GM19324 (cell line): Measurements from ENCODE around the gene SPC24.
"Not testable (repeated sequence)": the region's sequence is repeated elsewhere in the genome, so short reads cannot be mapped to it uniquely, and the experiment has no call there.

ENCODE experiments used
- ATAC-seq: cut with Tn5 transposase; IDR thresholded peaks from one replicate; pipeline ENCODE4 v1.9.1; 2021; ENCODE audit warnings: mild to moderate bottlenecking, moderate library complexity; ENCODE audit not compliant: unreplicated experiment, low FRiP score

Gene SPC24

DNA sequence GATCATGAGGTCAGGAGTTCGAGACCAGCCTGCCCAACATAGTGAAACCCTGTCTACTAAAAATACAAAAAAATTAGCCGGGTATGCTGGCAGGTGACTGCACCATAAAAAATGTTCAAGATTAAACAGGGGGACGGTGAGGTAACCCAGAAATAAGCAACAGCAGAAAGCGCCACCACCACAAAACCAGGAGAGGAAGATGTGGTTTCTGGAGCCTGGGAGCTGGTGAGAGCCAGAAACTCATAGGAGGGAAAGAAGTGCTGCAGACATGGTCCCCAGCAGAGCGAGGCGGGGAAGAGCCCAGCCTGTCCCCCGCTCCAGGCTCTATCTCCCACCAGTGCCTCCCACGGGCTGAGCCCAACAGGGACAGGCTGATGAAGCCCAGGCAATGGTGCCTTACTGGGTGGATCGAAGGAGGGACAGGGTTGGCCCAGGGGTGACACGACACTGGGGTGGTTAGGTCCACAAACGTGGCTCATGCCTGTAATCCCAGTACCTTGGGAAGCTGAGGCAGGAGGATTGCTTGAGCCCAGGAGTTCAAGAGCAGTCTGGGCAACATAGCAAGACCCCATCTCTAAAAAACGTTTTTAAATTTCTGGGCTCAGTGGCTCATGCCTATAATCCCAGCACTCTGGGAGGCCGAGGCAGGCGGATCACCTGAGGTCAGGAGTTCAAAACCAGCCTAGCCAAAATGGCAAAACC is 19.0 kb downstream of the SPC24 start:
- no peak for ATAC-seq

DNA sequence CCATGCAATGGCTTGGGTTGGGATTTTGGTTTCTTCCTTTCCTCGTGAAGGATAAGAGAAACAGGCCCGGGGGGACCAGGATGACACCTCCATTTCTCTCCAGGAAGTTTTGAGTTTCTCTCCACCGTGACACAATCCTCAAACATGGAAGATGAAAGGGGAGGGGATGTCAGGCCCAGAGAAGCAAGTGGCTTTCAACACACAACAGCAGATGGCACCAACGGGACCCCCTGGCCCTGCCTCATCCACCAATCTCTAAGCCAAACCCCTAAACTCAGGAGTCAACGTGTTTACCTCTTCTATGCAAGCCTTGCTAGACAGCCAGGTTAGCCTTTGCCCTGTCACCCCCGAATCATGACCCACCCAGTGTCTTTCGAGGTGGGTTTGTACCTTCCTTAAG is 24.1 kb downstream of the SPC24 start:
- ATAC-seq = no peak

DNA sequence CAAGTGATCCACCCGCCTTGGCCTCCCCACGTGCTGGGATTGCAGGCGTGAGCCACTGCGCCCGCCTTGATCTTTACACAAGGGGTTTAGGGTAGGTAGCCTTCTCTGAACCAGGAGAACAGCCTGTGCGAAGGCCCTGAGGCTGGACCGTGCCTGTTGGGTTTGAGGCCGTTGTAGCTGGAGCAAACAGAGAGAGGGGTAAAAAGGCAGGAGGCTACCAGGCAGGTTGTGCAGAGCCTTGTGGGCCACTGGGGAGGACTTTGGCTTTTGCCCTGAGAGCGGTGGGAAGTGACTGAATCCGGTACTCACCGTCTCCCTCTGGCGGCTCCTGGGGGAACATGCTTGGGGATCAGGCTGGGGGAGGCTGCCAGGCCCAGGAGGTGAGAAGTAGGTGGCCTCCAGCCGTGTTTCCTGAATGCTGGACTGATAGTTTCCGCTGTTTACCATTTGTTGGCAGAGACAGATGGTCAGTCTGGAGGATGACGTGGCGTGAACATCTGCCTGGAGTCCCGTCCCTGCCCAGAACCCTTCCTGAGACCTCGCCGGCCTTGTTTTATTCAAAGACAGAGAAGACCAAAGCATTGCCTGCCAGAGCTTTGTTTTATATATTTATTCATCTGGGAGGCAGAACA is 24.6 kb downstream of the SPC24 start:
- no peak for ATAC-seq

DNA sequence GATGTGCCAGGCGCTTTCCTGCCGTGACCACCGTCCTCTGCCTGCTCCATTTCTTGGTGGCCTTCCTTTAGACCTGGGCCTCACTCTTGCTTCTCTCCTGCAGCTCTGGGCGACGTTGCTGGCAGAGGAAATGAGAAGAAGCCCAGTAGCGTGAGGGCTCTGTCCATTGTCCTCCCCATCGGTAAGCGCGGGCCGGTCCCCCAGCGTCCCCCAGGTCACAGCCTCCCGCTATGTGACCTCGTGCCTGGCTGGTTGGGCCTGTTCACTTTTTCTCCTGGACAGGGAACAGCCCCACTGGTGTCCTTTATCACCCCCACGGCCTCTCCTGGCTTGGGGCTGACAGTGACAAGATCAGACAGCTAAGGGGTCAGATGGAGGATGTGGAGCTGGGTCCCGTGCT is 27.7 kb downstream of the SPC24 start:
- ATAC-seq = no peak

DNA sequence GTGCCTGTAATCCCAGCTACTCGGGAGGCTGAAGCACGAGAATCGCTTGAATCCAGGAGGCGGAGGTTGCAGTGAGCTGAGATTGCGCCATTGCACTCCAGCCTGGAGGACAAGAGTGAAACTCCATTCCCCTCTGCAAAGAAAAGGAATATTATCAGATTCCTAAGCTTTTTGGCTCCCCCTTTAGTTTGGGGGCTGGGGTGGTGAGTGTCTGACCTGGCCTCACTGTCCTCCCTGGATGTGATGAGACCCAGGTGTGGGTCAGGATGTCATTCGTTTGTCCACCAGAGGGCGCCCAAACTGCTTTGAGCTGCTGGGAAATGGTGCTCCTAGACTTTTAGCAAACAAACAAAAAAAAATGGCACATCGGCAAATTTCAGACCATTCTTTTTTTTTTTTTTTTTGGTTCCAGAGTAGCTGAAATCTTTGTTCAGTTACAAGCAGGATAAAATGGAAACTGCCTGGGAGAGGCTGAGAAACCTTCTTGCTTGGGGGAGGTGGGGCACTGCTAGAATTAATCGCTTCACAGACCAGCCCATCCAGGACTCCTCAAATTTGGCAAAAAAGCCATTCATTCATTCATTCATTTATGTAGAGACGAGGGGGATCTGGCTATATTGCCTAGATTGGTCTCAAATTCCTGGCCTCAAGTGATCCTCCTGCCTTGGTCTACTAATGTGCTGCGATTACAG is 29.4 kb downstream of the SPC24 start:
- ATAC-seq = no peak

DNA sequence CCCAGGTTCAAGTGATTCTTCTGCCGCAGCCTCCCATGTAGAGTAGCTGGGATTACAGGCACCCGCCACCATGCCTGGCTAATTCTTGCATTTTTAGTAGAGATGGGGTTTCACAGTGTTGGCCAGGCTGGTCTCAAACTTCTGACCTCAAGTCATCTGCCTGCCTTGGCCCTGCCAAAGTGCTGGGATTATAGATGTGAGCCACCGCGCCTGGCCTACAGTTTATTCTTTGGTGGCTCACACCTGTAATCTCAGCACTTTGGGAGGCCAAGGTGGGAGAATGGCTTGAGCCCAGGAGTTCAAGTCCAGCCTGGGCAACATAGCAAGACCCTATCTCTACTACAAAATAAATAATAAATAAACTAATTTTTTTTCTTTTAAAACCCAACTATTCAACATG is 31.4 kb downstream of the SPC24 start:
- ATAC-seq = not testable (repeated sequence)

DNA sequence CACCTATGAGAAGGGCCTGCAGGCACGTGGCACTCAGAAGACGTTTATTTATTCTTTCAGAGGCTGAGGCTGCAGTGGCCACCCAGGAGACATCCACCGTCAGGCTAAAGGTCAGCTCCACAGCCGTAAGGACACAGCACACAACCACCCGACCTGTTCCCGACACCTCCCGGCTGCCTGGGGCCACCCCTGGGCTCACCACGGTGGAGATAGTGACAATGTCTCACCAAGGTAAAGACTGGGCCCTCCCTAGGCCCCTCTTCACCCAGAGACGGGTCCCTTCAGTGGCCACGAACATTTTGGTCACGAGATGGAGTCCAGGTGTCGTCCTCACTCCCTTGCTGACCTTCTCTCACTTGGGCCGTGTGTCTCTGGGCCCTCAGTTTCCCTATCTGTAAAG is 32.5 kb downstream of the SPC24 start:
- ATAC-seq = no peak

DNA sequence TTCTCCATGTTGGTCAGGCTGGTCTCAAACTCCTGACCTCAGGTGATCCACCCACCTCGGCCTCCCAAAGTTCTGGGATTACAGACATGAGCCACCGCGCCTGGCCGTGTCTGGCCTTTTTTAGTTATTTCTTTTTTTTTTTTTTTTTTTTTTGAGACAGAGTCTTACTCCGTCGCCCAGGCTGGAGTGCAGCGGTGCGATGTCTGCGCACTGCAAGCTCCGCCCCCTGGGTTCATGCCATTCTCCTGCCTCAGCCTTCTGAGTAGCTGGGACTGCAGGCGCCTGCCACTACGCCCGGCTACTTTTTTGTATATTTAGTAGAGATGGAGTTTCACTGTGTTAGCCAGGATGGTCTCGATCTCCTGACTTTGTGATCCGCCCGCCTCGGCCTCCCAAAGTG is 33.6 kb downstream of the SPC24 start:
- not testable (repeated sequence) for ATAC-seq

DNA sequence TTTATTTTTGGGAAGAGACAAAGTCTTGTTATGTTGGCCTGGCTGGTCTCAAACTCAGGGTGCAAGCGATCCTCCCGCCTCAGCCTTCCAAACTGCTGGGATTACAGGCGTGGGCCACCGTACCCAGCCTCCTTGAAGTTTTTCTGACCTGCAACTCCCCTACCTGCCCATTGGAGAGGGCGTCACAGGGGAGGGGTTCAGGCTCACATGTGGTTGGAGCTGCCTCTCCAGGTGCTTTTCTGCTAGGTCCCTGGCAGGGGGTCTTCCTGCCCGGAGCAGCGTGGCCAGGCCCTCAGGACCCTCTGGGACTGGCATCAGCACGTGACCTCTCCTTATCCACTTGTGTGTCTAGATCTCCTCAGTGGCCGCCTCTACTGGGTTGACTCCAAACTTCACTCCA is 39.1 kb downstream of the SPC24 start:
- ATAC-seq = no peak

DNA sequence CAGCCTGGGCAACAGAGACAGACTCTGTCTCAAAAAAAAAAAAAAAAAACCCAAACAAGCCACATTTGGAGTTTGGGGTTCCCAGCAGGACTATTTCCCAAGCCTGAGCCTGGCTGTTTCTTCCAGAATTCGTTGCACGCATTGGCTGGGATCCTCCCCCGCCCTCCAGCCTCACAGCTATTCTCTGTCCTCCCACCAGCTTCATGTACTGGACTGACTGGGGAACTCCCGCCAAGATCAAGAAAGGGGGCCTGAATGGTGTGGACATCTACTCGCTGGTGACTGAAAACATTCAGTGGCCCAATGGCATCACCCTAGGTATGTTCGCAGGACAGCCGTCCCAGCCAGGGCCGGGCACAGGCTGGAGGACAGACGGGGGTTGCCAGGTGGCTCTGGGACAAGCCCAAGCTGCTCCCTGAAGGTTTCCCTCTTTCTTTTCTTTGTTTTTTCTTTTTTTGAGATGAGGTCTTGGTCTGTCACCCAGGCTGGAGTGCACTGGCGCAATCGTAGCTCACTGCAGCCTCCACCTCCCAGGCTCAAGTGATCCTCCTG is 39.6 kb downstream of the SPC24 start:
- no peak for ATAC-seq

DNA sequence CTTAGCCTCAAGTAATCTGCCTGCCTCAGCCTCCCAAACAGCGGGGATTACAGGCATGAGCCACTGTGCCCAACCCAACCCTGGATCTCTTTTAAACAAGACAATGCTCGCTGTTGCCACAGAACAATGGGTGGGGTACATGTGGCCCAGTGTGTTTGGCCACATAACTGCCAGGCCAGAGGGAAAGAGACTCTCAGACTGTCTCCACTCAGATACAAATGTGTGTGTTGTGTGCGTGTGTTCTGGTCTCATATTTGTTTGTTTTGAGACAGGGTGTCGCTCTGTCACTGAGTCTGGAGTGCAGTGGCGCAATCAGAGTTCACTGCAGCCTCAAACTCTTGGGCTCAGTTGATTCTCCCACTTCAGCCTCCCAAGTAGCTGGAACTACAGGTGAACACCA is 40.5 kb downstream of the SPC24 start:
- ATAC-seq = no peak

DNA sequence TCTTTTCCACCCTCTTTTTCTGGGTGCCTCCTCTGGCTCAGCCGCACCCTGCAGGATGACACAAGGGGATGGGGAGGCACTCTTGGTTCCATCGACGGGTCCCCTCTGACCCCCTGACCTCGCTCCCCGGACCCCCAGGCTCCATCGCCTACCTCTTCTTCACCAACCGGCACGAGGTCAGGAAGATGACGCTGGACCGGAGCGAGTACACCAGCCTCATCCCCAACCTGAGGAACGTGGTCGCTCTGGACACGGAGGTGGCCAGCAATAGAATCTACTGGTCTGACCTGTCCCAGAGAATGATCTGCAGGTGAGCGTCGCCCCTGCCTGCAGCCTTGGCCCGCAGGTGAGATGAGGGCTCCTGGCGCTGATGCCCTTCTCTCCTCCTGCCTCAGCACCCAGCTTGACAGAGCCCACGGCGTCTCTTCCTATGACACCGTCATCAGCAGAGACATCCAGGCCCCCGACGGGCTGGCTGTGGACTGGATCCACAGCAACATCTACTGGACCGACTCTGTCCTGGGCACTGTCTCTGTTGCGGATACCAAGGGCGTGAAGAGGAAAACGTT is 42.4 kb downstream of the SPC24 start:
- ATAC-seq = no peak

DNA sequence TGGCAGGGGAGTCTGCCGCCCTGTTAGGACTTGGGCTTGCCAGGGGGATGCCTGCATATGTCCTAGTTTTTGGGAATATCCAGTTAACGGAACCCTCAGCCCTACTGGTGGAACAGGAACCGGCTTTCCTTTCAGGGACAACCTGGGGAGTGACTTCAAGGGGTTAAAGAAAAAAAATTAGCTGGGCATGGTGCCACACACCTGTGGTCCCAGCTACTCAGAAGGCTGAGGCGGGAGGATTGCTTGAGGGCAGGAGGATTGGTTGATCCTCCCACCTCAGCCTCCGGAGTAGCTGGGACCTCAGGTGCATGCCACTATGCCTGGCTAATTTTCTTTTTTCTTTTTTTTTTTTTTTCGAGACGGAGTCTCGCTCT is 43.8 kb downstream of the SPC24 start:
- ATAC-seq = no peak

DNA sequence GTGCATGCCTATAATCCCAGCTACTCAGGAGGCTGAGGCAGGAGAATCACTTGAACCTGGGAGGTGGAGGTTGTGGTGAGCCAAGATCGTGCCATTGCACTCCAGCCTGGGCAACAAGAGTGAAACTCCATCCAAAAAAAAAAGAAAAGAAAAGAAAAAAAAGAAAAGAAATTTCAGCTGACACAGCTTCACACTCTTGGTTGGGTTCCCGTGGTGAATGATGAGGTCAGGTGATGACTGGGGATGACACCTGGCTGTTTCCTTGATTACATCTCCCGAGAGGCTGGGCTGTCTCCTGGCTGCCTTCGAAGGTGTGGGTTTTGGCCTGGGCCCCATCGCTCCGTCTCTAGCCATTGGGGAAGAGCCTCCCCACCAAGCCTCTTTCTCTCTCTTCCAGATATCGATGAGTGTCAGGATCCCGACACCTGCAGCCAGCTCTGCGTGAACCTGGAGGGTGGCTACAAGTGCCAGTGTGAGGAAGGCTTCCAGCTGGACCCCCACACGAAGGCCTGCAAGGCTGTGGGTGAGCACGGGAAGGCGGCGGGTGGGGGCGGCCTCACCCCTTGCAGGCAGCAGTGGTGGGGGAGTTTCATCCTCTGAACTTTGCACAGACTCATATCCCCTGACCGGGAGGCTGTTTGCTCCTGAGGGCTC is 44.3 kb downstream of the SPC24 start:
- no peak for ATAC-seq

DNA sequence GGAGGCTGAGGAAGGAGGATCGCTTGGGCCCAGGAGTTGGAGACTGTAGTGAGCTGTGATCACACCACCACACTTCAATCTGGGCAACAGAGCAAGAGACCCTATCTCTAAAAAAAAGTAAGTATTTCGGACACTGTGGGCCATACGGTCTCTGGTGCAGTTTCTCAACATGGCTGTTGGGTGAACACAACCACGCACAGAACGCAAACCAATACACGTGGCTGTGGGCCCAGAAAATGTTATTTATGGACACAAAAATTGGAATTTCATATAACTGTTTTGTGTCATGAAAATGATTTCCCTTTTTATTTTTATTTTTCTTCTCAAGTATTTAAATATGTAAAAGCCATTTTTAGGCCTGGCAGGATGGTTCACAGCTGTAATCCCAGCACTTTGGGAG is 46.8 kb downstream of the SPC24 start:
- no peak for ATAC-seq

DNA sequence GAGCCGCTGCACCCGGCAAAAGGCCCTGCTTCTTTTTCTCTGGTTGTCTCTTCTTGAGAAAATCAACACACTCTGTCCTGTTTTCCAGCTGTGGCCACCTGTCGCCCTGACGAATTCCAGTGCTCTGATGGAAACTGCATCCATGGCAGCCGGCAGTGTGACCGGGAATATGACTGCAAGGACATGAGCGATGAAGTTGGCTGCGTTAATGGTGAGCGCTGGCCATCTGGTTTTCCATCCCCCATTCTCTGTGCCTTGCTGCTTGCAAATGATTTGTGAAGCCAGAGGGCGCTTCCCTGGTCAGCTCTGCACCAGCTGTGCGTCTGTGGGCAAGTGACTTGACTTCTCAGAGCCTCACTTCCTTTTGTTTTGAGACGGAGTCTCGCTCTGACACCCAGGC is 49.1 kb downstream of the SPC24 start:
- ATAC-seq = no peak

DNA sequence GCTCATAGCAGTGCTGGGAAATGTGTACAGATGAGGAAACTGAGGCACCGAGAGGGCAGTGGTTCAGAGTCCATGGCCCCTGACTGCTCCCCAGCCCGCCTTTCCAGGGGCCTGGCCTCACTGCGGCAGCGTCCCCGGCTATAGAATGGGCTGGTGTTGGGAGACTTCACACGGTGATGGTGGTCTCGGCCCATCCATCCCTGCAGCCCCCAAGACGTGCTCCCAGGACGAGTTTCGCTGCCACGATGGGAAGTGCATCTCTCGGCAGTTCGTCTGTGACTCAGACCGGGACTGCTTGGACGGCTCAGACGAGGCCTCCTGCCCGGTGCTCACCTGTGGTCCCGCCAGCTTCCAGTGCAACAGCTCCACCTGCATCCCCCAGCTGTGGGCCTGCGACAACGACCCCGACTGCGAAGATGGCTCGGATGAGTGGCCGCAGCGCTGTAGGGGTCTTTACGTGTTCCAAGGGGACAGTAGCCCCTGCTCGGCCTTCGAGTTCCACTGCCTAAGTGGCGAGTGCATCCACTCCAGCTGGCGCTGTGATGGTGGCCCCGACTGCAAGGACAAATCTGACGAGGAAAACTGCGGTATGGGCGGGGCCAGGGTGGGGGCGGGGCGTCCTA is 50.5 kb downstream of the SPC24 start:
- ATAC-seq = no peak

DNA sequence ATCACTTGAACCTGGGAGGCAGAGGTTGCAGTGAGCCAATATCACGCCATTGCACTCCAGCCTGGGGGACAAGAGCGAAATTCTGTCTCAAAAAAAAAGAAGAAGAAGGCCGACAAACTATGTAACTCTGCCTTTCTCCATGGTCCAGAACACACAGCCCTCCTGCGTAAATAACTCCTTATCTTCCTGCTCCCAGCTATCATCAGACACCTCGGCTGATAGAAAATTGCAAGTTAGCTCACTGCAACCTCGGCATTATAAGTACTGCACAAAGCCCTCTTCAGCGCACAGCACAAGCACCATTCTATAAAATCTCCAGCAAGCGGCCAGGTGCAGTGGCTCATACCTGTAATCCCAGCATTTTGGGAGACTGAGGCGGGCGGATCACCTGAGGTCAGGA is 51.9 kb downstream of the SPC24 start:
- ATAC-seq = not testable (repeated sequence)

DNA sequence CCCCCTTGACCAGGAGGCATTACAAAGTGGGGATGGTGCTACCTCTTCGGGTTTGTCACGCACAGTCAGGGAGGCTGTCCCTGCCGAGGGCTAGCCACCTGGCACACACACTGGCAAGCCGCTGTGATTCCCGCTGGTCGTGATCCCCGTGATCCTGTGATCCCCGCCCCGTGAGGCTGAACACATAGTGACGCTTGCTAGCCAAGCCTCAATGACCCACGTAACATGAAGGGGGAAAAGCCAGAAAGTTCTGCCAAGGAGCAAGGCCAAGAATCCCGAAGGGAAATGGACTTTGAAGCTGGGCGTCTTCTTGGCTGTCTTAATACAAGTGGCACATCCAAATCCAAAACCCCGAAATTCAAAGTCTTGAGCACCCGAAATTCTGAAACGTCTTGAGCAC is 52.6 kb downstream of the SPC24 start:
- ATAC-seq = no peak

DNA sequence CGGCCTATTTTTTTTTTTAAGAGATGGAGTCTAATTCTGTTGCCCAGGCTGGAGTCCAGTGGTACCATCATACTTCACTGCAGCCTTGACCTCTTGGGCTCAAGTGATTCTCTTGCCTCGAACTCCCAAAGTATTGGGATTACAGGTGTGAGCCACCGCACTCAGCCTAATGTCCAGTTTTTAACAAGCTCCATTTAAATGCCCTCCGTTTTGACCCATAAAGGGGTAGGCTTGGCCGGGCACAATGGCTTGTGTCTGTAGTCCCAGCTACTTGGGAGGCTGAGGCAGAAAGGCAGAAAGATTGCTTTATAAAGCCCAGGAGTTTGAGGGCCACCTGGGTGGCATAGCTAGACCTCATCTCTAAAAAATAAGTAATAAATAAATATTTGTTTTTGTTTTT is 54.5 kb downstream of the SPC24 start:
- ATAC-seq = no peak
